GM18858 (cell line): ENCODE data around the gene DIPK1A.

Experiments used
- ATAC-seq: cut with Tn5 transposase; IDR thresholded peaks from one replicate; pipeline ENCODE4 v1.9.1; 2021; ENCODE audit not compliant: unreplicated experiment

DIPK1A gene

DNA sequence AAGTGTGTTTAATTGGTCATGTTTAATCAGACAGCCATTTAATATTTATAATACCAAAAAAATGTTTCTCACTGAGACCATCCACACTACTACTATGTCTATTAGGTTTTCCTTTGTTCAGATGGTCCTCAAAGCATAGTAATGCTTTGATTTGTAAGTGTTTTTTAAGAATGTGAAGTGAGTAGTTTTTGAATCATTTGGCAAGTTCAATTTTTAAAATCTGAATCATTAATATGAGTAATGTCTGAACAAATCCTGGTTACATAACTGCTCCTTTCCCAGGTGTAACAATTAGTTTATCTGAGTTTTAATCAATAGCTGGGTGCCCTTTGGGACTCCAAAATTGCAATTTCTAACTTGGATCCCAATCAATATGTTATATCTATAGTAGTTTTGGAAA is 152.9 kb downstream of the DIPK1A start:
- ATAC-seq = no peak

DNA sequence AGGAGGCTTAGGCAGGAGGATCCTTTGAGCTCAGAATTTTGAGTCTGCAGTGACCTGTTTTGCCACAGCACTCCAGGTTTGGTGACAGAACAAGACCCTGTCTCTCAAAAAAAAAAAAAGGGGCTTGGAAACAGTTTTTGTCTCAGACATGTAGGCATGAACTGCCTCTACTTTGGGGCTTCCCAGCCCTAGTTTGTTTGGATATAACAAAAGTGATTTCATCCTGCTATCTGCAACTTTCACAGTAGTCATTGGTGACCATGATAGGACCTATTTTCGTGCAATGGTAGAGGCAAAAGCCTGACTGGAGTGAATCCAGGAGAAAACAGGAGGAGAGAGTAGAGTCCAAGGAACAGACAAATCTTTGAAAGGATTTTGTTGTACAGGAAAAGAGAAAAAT is 156.0 kb downstream of the DIPK1A start:
- no peak for ATAC-seq

DNA sequence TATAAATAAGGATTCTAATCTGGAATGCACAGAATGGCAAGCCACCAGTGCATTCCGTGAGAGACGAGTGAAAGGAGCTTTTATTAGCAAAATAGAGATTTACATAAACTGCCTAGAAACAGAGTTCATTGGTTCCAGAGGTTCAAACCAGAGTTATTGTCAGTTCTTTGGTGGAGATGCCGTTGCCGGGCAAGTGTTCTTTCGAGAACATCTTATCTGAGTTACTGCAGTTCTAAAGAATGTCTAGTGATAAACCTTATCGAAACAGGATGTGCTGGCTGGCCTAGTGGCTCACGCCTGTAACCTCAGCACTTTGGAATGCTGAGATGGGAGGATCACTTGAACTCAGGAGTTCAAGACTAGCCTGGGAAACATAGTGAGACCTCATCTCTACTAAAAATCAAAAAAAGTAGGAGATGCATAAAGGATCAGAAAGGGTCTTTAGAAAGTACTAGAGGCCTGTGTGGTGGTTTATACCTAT is 156.5 kb downstream of the DIPK1A start:
- peak; percentile 55 for ATAC-seq

DNA sequence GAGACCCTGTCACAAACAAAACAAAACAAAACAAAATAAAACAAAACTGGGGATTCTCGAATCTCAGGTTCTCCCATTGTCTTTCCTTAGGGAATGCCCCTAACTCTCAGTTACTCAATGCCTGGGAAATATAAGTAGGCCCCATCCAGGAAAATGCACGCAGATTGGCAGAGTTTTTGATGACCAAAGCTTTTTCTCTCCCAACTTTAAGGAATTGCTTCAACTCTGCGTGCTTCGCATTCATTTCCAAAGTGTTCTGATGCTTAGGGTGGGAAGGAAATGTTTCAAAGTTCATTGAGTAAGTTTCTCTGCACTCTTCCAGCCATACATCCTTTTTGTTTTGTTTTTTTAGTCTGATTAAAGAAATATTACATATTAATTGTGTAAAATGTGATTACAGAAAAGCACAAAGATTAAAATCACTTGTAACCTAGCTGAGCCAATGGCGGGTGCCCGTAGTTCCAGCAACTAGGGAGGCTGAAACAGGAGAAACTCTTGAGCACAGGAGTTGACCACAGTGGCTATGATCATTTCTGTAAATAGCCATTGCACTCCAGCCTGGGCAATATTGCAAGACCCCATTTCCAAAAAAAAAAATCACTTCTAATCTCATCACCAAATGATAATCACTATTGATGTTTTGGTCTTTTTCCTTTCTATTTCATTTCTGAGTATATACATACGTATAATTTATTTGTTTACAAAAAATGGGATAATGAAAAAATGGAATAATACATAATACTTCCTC is 157.9 kb downstream of the DIPK1A start:
- no peak for ATAC-seq

DNA sequence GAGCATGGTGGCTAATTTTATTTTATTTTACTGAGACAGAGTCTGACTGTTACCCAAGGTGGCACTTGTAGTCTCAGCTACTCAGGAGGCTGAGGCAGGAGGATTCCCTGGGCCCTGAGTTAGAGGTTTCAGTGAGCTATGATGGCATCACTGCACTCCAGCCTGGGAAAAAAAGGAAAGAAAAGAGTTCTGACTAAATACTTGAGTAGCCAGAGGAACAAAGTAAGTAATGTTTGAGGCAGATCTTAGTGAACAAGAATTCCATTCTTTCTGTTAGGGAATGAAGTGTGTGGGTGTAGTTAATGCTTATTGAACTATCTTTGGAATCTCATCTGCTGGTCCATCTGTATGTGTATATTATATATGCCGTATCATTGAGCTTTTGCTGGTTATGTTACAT is 163.3 kb downstream of the DIPK1A start:
- no peak for ATAC-seq

DNA sequence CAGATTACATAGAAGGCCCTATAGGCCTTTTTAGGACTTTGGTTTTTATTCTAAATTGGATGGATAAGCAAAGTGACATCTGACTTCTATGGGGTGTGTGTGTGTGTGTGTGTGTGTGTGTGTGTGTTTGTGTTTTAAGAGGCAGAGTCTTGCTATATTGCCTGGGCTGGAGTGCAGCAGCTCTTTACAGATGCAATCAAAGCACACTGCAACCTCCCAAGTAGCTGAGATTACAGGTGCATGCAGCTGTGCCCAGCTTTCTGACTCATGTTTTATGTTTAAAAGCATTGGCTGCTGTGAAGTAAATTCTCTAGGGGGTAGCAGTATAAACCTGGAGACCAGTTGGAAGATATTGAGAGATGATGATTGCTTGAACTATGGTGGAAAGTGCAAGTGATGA is 164.0 kb downstream of the DIPK1A start:
- no peak for ATAC-seq

DNA sequence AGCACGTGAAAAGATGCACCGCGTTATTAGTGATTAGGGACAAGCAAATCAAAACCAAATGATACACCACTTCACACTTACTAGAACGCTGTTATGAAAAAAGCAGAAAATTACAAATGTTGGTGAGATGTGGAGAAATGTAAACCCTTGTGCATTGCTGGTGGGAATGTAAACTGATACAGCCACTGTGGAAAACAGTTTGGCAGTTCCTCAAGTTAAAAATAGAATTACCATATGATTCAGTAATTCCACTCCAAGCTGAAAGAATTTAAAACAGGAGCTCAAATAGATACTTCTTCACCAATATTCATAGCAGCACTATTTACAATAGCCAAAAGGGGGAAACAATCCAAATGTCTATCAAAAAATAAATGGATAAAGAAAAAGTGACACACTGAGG is 166.1 kb downstream of the DIPK1A start:
- ATAC-seq = no peak

DNA sequence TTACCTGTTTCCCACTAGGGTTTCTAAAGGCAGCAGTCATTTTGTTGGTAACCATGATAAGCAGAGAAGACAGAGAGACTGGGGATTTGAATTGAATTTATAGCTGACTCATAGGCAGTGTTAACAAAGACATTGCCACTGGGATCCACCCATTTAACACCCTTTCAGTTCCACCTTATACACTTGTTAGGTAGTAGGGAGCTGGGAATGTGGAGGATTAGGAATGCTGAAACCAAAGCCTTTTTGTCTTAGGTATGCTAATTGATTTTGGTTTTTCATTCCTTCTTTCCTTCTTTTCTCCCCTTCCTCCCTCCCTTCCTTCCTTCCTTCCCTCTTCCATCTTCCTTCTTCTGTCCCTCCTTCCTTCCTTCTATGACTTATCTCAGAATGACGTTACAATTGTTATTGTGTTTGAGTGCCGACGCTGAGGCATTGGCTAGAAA is 168.9 kb downstream of the DIPK1A start:
- no peak for ATAC-seq
